ENCODE results near the gene KIRREL3. TPM values are rescaled to one million over a fixed set of nuclear protein-coding genes. Genes with fewer than 3 reads are reported as not detected.

The KIRREL3 gene
- total and polyA plus RNA-seq, 2 donors (not counting 3 experiments of a cell fraction or from before 2014, with no cell fraction given): not detected

DNA sequence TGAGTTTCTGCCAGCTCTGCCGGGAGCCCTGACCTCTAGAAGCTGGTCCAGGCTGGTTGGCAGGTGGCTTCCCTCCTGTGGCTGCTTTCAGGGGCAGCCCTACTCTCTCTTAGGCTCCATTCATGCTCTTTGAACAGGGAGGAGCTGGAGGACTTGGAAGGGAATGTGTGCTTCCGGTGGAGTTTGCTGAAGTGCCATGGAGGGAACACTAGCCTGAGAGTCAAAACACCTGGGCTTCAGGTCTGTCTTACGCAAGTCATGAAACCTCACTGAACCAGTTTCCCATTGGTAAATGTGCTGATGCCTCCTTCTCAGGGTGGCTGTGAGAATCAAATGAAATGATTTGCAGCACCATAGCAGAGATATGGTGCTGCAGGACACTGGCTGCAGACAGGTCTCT lies 224.5 kb downstream of the KIRREL3 start:
- no TSS peak for BruUV-seq (replicated peaks)
- H3K4me2 ChIP-seq (ENCODE audit: insufficient read depth, low read length): no peak overlapping the region
- no peaks in the 10 kb centered on the region for H3K36me3 ChIP-seq (ENCODE audit: control insufficient read depth in 2 of 2, extremely low read depth in 1 of 2, insufficient read depth in 2 of 2, low read length in 2 of 2)
- no peaks in the 10 kb centered on the region for H3K4me1 ChIP-seq (ENCODE audit: control insufficient read depth, extremely low read depth, insufficient read depth, low read length)
- H3K27ac ChIP-seq (ENCODE audit: insufficient read depth, low read depth, low read length): no peak overlapping the region
- no peak for DNase-seq (ENCODE audit: low read depth, low spot score)
- no peak overlapping the region for H3K9ac ChIP-seq (replicated peaks; ENCODE audit: extremely low read depth, insufficient read depth, low read length)
- H3K27me3 ChIP-seq (ENCODE audit: control insufficient read depth in 2 of 2, insufficient read depth in 2 of 2, low read length in 2 of 2): no peaks in the 10 kb centered on the region
- H4K20me1 ChIP-seq (replicated peaks; ENCODE audit: control insufficient read depth, extremely low read depth, insufficient read depth, low read length): no peaks in the 10 kb centered on the region
- H3K9me3 ChIP-seq (replicated peaks; ENCODE audit: control insufficient read depth, insufficient read depth, low read length): no peaks in the 10 kb centered on the region
- no peaks in the 10 kb centered on the region for H3K9me1 ChIP-seq (replicated peaks; ENCODE audit: control insufficient read depth, extremely low read depth, insufficient read depth, low read length)
- CTCF ChIA-PET: no interaction called here
- H3K4me3 ChIP-seq (replicated peaks in 1 of 3; ENCODE audit: insufficient read depth in 1 of 3, low read depth in 1 of 3, low read length in 3 of 3): no peak overlapping the region
- no peak overlapping the region for H2AFZ ChIP-seq (ENCODE audit: low read depth, low read length)
- no peak for FAIRE-seq
- intact Hi-C loops (cut with micrococcal nuclease): no loop called here
- TF ChIP-seq MYC (IDR thresholded peaks at IDR 0.05; ENCODE audit: low read depth, low read length): no peak
- no peak for TF ChIP-seq EZH2 (IDR thresholded peaks at IDR 0.05; ENCODE audit: borderline replicate concordance, low read depth, low read length, severe bottlenecking)
- no peak for TF ChIP-seq JUN (IDR thresholded peaks at IDR 0.05; ENCODE audit: borderline replicate concordance, insufficient read depth, insufficient read length, low read depth)
- no peak for TF ChIP-seq FOS (IDR thresholded peaks at IDR 0.05; ENCODE audit: borderline replicate concordance, insufficient read depth, low read length)
- TF ChIP-seq, protein P1, sequence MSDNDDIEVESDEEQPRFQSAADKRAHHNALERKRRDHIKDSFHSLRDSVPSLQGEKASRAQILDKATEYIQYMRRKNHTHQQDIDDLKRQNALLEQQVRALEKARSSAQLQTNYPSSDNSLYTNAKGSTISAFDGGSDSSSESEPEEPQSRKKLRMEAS (IDR thresholded peaks at IDR 0.05; ENCODE audit: insufficient read depth, insufficient read length): no peak
- no peak for TF ChIP-seq POLR2A (IDR thresholded peaks at IDR 0.05; ENCODE audit: low read depth, low read length)
- no peak for TF ChIP-seq POLR2AphosphoS5 (IDR thresholded peaks at IDR 0.05; ENCODE audit: insufficient read depth, low read depth, low read length)
- TF ChIP-seq, protein P2, sequence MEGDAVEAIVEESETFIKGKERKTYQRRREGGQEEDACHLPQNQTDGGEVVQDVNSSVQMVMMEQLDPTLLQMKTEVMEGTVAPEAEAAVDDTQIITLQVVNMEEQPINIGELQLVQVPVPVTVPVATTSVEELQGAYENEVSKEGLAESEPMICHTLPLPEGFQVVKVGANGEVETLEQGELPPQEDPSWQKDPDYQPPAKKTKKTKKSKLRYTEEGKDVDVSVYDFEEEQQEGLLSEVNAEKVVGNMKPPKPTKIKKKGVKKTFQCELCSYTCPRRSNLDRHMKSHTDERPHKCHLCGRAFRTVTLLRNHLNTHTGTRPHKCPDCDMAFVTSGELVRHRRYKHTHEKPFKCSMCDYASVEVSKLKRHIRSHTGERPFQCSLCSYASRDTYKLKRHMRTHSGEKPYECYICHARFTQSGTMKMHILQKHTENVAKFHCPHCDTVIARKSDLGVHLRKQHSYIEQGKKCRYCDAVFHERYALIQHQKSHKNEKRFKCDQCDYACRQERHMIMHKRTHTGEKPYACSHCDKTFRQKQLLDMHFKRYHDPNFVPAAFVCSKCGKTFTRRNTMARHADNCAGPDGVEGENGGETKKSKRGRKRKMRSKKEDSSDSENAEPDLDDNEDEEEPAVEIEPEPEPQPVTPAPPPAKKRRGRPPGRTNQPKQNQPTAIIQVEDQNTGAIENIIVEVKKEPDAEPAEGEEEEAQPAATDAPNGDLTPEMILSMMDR (IDR thresholded peaks at IDR 0.05; ENCODE audit: extremely low read depth in 1 of 2, insufficient read depth in 1 of 2, low read depth in 1 of 2, low read length in 2 of 2): no peak
- no peaks in the 10 kb centered on the region for H3K79me2 ChIP-seq (ENCODE audit: control insufficient read depth, insufficient read depth, low read length)
- POLR2A ChIA-PET: no interaction called here
- dilution Hi-C loops (cut with MboI; ENCODE audit: extremely low pct_ligation_motif_present, low sequenced_read_pairs): no loop called here

Data from endothelial cell of umbilical vein (primary cell).